Memory B cell (primary cell): ENCODE measurements around the gene HAUS6.
"Not testable (repeated sequence)": the region's sequence is repeated elsewhere in the genome, so short reads cannot be mapped to it uniquely, and the experiment has no call there.

Experiments
- ATAC-seq: fragments of 150-1000 bp; cut with Tn5 transposase; 2 replicates; pipeline ENCODE4 v1.10.0; 2021; ENCODE audit warnings: low read depth, mild to moderate bottlenecking, moderate library complexity
- DNase-seq, 2 donors: peaks; one replicate each; pipeline ENCODE4 v3.0.0; 2022; ENCODE audit warnings: low spot score in 2 of 2
- H3K27ac Mint-ChIP-seq: one replicate; pipeline ENCODE4 v1.8.0; 2022; ENCODE audit warnings: mild to moderate bottlenecking, moderate library complexity, mixed read lengths
- H3K27me3 Mint-ChIP-seq: one replicate; pipeline ENCODE4 v1.8.0; 2022; ENCODE audit warnings: mixed read lengths
- H3K36me3 Mint-ChIP-seq: one replicate; pipeline ENCODE4 v1.8.0; 2022; ENCODE audit warnings: mild to moderate bottlenecking, mixed read lengths
- H3K4me1 Mint-ChIP-seq: one replicate; pipeline ENCODE4 v1.8.0; 2022; ENCODE audit warnings: mixed read lengths
- H3K4me3 Mint-ChIP-seq: one replicate; pipeline ENCODE4 v1.8.0; 2022; ENCODE audit warnings: mild to moderate bottlenecking, moderate library complexity, mixed read lengths
- H3K9me3 Mint-ChIP-seq: one replicate; pipeline ENCODE4 v1.8.0; 2022; ENCODE audit warnings: mixed read lengths

Gene HAUS6

GRCh38 chr9:19102631-19103345 is at the start of gene HAUS6:
HAUS6 (minus strand) TSS chr9:19102904; CDS start chr9:19102651, 253 bp downstream.
- H3K4me3 Mint-ChIP-seq, result peak within 1 kb of the TSS; percentile 94
- ATAC-seq, result peak; percentile 96
- DNase-seq, result peak; percentile 86 to 91
- no peaks in the 10 kb centered on the region for H3K27me3 Mint-ChIP-seq
- peak within 1 kb of the TSS; percentile 76 for H3K27ac Mint-ChIP-seq
- H3K4me1 Mint-ChIP-seq, result peaks cover 10% of the 10 kb centered on the region
- peaks cover 7% of the 10 kb centered on the region for H3K36me3 Mint-ChIP-seq
- no peaks in the 10 kb centered on the region for H3K9me3 Mint-ChIP-seq

GRCh38 chr9:19152160-19152498 is 49.4 kb upstream of the HAUS6 start:
- not testable (repeated sequence) for ATAC-seq, H3K4me1 Mint-ChIP-seq, H3K36me3 Mint-ChIP-seq, H3K4me3 Mint-ChIP-seq, H3K27me3 Mint-ChIP-seq, H3K27ac Mint-ChIP-seq, DNase-seq, H3K9me3 Mint-ChIP-seq

GRCh38 chr9:19151425-19152159 is 48.9 kb upstream of the HAUS6 start:
- H3K9me3 Mint-ChIP-seq, result no peaks in the 10 kb centered on the region
- H3K27me3 Mint-ChIP-seq, result peaks cover 1% of the 10 kb centered on the region
- H3K4me3 Mint-ChIP-seq, result no peak overlapping the region
- ATAC-seq, result no peak
- H3K27ac Mint-ChIP-seq, result no peak overlapping the region
- no peaks in the 10 kb centered on the region for H3K36me3 Mint-ChIP-seq
- no peak for DNase-seq
- H3K4me1 Mint-ChIP-seq, result no peaks in the 10 kb centered on the region

GRCh38 chr9:19149230-19149629 is 46.5 kb upstream of the HAUS6 start:
- Mint-ChIP-seq H3K9me3 (no peaks in the 10 kb centered on the region), H3K27ac (no peak overlapping the region), H3K27me3 (peaks cover 2% of the 10 kb centered on the region), H3K4me1 (no peaks in the 10 kb centered on the region), H3K36me3 (no peaks in the 10 kb centered on the region), H3K4me3 (no peak overlapping the region)
- DNase-seq, result no peak
- ATAC-seq, result no peak

- no peak overlapping the region for H3K27ac Mint-ChIP-seq
Observed at GRCh38 chr9:19148187-19148586, 45.5 kb upstream of the HAUS6 start.

GRCh38 chr9:19146441-19147024 is 43.8 kb upstream of the HAUS6 start:
- H3K4me1 Mint-ChIP-seq, result no peaks in the 10 kb centered on the region
- no peak overlapping the region for H3K27ac Mint-ChIP-seq
- H3K27me3 Mint-ChIP-seq, result peaks cover 3% of the 10 kb centered on the region
- no peak for ATAC-seq
- H3K9me3 Mint-ChIP-seq, result no peaks in the 10 kb centered on the region
- H3K4me3 Mint-ChIP-seq, result no peak overlapping the region
- DNase-seq, result no peak
- no peaks in the 10 kb centered on the region for H3K36me3 Mint-ChIP-seq

More at GRCh38 chr9:19148187-19148586, 45.5 kb upstream of the HAUS6 start:
- no peaks in the 10 kb centered on the region for H3K36me3 Mint-ChIP-seq
- ATAC-seq (no peak), DNase-seq (no peak)
- H3K4me3 Mint-ChIP-seq, result no peak overlapping the region
- H3K9me3 Mint-ChIP-seq, result no peaks in the 10 kb centered on the region
- H3K4me1 Mint-ChIP-seq, result no peaks in the 10 kb centered on the region
- peaks cover 2% of the 10 kb centered on the region for H3K27me3 Mint-ChIP-seq

GRCh38 chr9:19145881-19146280 is 43.2 kb upstream of the HAUS6 start:
- Mint-ChIP-seq H3K4me3 (no peak overlapping the region), H3K27me3 (peaks cover 6% of the 10 kb centered on the region), H3K4me1 (no peaks in the 10 kb centered on the region), H3K36me3 (no peaks in the 10 kb centered on the region), H3K27ac (no peak overlapping the region), H3K9me3 (no peaks in the 10 kb centered on the region)
- DNase-seq (no peak), ATAC-seq (no peak)

- no peaks in the 10 kb centered on the region for H3K36me3 Mint-ChIP-seq
- ATAC-seq, result no peak
Observed at GRCh38 chr9:19140259-19140658, 37.6 kb upstream of the HAUS6 start.

GRCh38 chr9:19138084-19138483 is 35.4 kb upstream of the HAUS6 start:
- DNase-seq (no peak), ATAC-seq (peak; percentile 31)
- no peaks in the 10 kb centered on the region for H3K9me3 Mint-ChIP-seq
- H3K4me1 Mint-ChIP-seq, result no peaks in the 10 kb centered on the region
- no peaks in the 10 kb centered on the region for H3K36me3 Mint-ChIP-seq
- no peak overlapping the region for H3K4me3 Mint-ChIP-seq
- peaks cover 6% of the 10 kb centered on the region for H3K27me3 Mint-ChIP-seq
- no peak overlapping the region for H3K27ac Mint-ChIP-seq

More at GRCh38 chr9:19140259-19140658, 37.6 kb upstream of the HAUS6 start:
- peaks cover 6% of the 10 kb centered on the region for H3K27me3 Mint-ChIP-seq
- H3K4me1 Mint-ChIP-seq, result no peaks in the 10 kb centered on the region
- no peak for DNase-seq
- no peaks in the 10 kb centered on the region for H3K9me3 Mint-ChIP-seq
- no peak overlapping the region for H3K27ac Mint-ChIP-seq
- H3K4me3 Mint-ChIP-seq, result no peak overlapping the region

- H3K4me1 Mint-ChIP-seq, result no peaks in the 10 kb centered on the region
- no peak for DNase-seq
- H3K9me3 Mint-ChIP-seq, result no peaks in the 10 kb centered on the region
- H3K36me3 Mint-ChIP-seq, result no peaks in the 10 kb centered on the region
- ATAC-seq, result no peak
- H3K27me3 Mint-ChIP-seq, result peaks cover 6% of the 10 kb centered on the region
- H3K27ac Mint-ChIP-seq, result no peak overlapping the region
- no peak overlapping the region for H3K4me3 Mint-ChIP-seq
Observed at GRCh38 chr9:19137282-19137681, 34.6 kb upstream of the HAUS6 start.

GRCh38 chr9:19136129-19136528 is 33.4 kb upstream of the HAUS6 start:
- Mint-ChIP-seq H3K36me3 (no peaks in the 10 kb centered on the region), H3K4me1 (no peaks in the 10 kb centered on the region), H3K4me3 (no peak overlapping the region), H3K27me3 (peaks cover 2% of the 10 kb centered on the region), H3K27ac (no peak overlapping the region), H3K9me3 (no peaks in the 10 kb centered on the region)
- ATAC-seq (no peak), DNase-seq (no peak)

- ATAC-seq (no peak), DNase-seq (no peak)
- Mint-ChIP-seq H3K36me3 (no peaks in the 10 kb centered on the region), H3K27me3 (no peaks in the 10 kb centered on the region), H3K27ac (no peak overlapping the region), H3K4me3 (no peak overlapping the region), H3K4me1 (peaks cover 9% of the 10 kb centered on the region), H3K9me3 (no peaks in the 10 kb centered on the region)
Observed at GRCh38 chr9:19133549-19134345, 31.0 kb upstream of the HAUS6 start.

- Mint-ChIP-seq H3K36me3 (no peaks in the 10 kb centered on the region), H3K4me3 (no peak overlapping the region), H3K9me3 (no peaks in the 10 kb centered on the region), H3K4me1 (peaks cover 17% of the 10 kb centered on the region), H3K27me3 (no peaks in the 10 kb centered on the region), H3K27ac (peak overlapping the region; percentile 36)
- DNase-seq (no peak), ATAC-seq (no peak)
Observed at GRCh38 chr9:19130436-19130835, 27.7 kb upstream of the HAUS6 start.
